Activated T-cell treated with anti-CD3 and anti-CD28 coated beads, Interleukin-2, amount 50 U/mL, for 72 hours (primary cell): ENCODE measurements around the gene HAT1. TPM values are rescaled to one million over a fixed set of nuclear protein-coding genes. Genes with fewer than 3 reads are reported as not detected.
A peak's percentile ranks its signal among the peaks of the same experiment; 100 is the strongest.
"Not testable (repeated sequence)": the region's sequence is repeated elsewhere in the genome, so short reads cannot be mapped to it uniquely, and the experiment has no call there.

ENCODE experiments used
- ATAC-seq, 2 donors: fragments of 150-1000 bp; cut with Tn5 transposase; replicated peaks in 1 of 2; 2 replicates each; pipeline ENCODE4 v1.10.0; 2021; ENCODE audit warnings: moderate library complexity in 2 of 2, mild to moderate bottlenecking in 1 of 2
- DNase-seq, 2 donors: peaks; one replicate each; pipeline ENCODE4 v3.0.0; 2021 to 2022; ENCODE audit warnings: mixed read lengths in 1 of 2
- H3K27ac Mint-ChIP-seq: one replicate; pipeline ENCODE4 v1.8.0; 2022; ENCODE audit warnings: mild to moderate bottlenecking, moderate library complexity, mixed read lengths
- H3K27me3 Mint-ChIP-seq: one replicate; pipeline ENCODE4 v1.8.0; 2022; ENCODE audit warnings: low read depth, mixed read lengths
- H3K36me3 Mint-ChIP-seq, 2 donors: one replicate each; pipeline ENCODE4 v1.8.0; 2022; ENCODE audit warnings: mixed read lengths in 2 of 2, mild to moderate bottlenecking in 1 of 2; ENCODE audit not compliant: insufficient read depth in 2 of 2
- H3K4me1 Mint-ChIP-seq: one replicate; pipeline ENCODE4 v1.8.0; 2022; ENCODE audit warnings: low read depth, mixed read lengths
- H3K4me3 Mint-ChIP-seq, 2 donors: one replicate each; pipeline ENCODE4 v1.8.0; 2022; ENCODE audit warnings: mild to moderate bottlenecking in 2 of 2, mixed read lengths in 2 of 2, moderate library complexity in 2 of 2
- H3K9me3 Mint-ChIP-seq, 2 donors: one replicate each; pipeline ENCODE4 v1.8.0; 2022; ENCODE audit warnings: mixed read lengths in 2 of 2
- total RNA-seq, 2 donors: library from RNA; stranded (reverse); gene quantifications; one replicate each; pipeline ENCODE4 v1.2.3, GENCODE V29; 2022

Gene HAT1
- total RNA-seq, 2 donors from 2014 or later, result 46.9 to 52.5 TPM

- ATAC-seq (peak; percentile 99), DNase-seq (peak; percentile 82 to 86)
- Mint-ChIP-seq H3K9me3 (no peaks in the 10 kb centered on the region), H3K36me3 (peaks cover 8 to 20% of the 10 kb centered on the region in 2 donors), H3K4me3 (peak within 1 kb of the TSS; percentile 88 to 97), H3K27ac (peak within 1 kb of the TSS; percentile 97), H3K27me3 (no peaks in the 10 kb centered on the region), H3K4me1 (peaks cover 48% of the 10 kb centered on the region)
Observed at GRCh38 chr2:171893824-171894611, 28.2 kb upstream of the HAT1 start, which contains the start of gene SLC25A12. Gene SLC25A12 (minus strand): TSS chr2:171894244. CDS start chr2:171894214, 30 bp downstream.

- Mint-ChIP-seq H3K4me1 (peaks cover 43% of the 10 kb centered on the region), H3K4me3 (peak overlapping the region; percentile 88 to 97), H3K27me3 (no peaks in the 10 kb centered on the region), H3K9me3 (no peaks in the 10 kb centered on the region), H3K36me3 (peaks cover 5 to 14% of the 10 kb centered on the region in 2 donors), H3K27ac (peak overlapping the region; percentile 47)
- no peak for DNase-seq
- no peak for ATAC-seq
Observed at GRCh38 chr2:171894612-171894947, 27.7 kb upstream of the HAT1 start.

GRCh38 chr2:171895786-171896185 is 26.5 kb upstream of the HAT1 start:
- Mint-ChIP-seq H3K4me1 (peaks cover 31% of the 10 kb centered on the region), H3K4me3 (peak overlapping the region in 1 of 2 donors; percentile 5), H3K36me3 (peaks cover 5 to 8% of the 10 kb centered on the region in 2 donors), H3K27ac (peak overlapping the region; percentile 88), H3K9me3 (no peaks in the 10 kb centered on the region), H3K27me3 (no peaks in the 10 kb centered on the region)
- ATAC-seq (no peak), DNase-seq (no peak)

- H3K27me3 Mint-ChIP-seq, ATAC-seq, H3K4me3 Mint-ChIP-seq, H3K4me1 Mint-ChIP-seq, DNase-seq, H3K36me3 Mint-ChIP-seq, H3K9me3 Mint-ChIP-seq, H3K27ac Mint-ChIP-seq: not testable (repeated sequence)
Observed at GRCh38 chr2:171899623-171900282, 22.5 kb upstream of the HAT1 start.

- Mint-ChIP-seq H3K4me1 (no peaks in the 10 kb centered on the region), H3K27ac (no peak overlapping the region), H3K4me3 (no peak overlapping the region), H3K27me3 (no peaks in the 10 kb centered on the region), H3K9me3 (no peaks in the 10 kb centered on the region), H3K36me3 (no peaks in the 10 kb centered on the region)
- no peak for ATAC-seq
- no peak for DNase-seq
Observed at GRCh38 chr2:171902840-171903420, 19.3 kb upstream of the HAT1 start.

GRCh38 chr2:171908235-171908634 is 14.0 kb upstream of the HAT1 start:
- Mint-ChIP-seq H3K4me3 (no peak overlapping the region), H3K27ac (no peak overlapping the region), H3K27me3 (no peaks in the 10 kb centered on the region), H3K9me3 (no peaks in the 10 kb centered on the region), H3K4me1 (peaks cover 12% of the 10 kb centered on the region), H3K36me3 (no peaks in the 10 kb centered on the region)
- no peak for DNase-seq
- ATAC-seq, result no peak

GRCh38 chr2:171909266-171909665 is 13.0 kb upstream of the HAT1 start:
- DNase-seq (no peak), ATAC-seq (no peak)
- H3K27me3 Mint-ChIP-seq, result no peaks in the 10 kb centered on the region
- H3K9me3 Mint-ChIP-seq, result no peaks in the 10 kb centered on the region
- peaks cover 12% of the 10 kb centered on the region for H3K4me1 Mint-ChIP-seq
- H3K4me3 Mint-ChIP-seq, result no peak overlapping the region
- no peaks in the 10 kb centered on the region for H3K36me3 Mint-ChIP-seq
- no peak overlapping the region for H3K27ac Mint-ChIP-seq

- Mint-ChIP-seq H3K36me3 (no peaks in the 10 kb centered on the region), H3K27ac (no peak overlapping the region), H3K4me1 (peaks cover 12% of the 10 kb centered on the region), H3K9me3 (no peaks in the 10 kb centered on the region), H3K4me3 (no peak overlapping the region), H3K27me3 (no peaks in the 10 kb centered on the region)
- DNase-seq (no peak), ATAC-seq (peak in 1 of 2 donors; percentile 69)
Observed at GRCh38 chr2:171910494-171910893, 11.8 kb upstream of the HAT1 start.

GRCh38 chr2:171913517-171913916 is 8.7 kb upstream of the HAT1 start:
- H3K27ac Mint-ChIP-seq, result no peak overlapping the region
- H3K4me3 Mint-ChIP-seq, result no peak overlapping the region
- H3K4me1 Mint-ChIP-seq, result peaks cover 12% of the 10 kb centered on the region
- H3K9me3 Mint-ChIP-seq, result no peaks in the 10 kb centered on the region
- H3K36me3 Mint-ChIP-seq, result no peaks in the 10 kb centered on the region
- H3K27me3 Mint-ChIP-seq, result no peaks in the 10 kb centered on the region
- no peak for DNase-seq
- no peak for ATAC-seq

GRCh38 chr2:171919453-171919852 is 2.8 kb upstream of the HAT1 start:
- H3K27me3 Mint-ChIP-seq, result no peaks in the 10 kb centered on the region
- no peak overlapping the region for H3K27ac Mint-ChIP-seq
- peaks cover 2 to 5% of the 10 kb centered on the region in 2 donors for H3K36me3 Mint-ChIP-seq
- no peak overlapping the region for H3K4me3 Mint-ChIP-seq
- DNase-seq (no peak), ATAC-seq (no peak)
- H3K4me1 Mint-ChIP-seq, result peaks cover 25% of the 10 kb centered on the region
- no peaks in the 10 kb centered on the region for H3K9me3 Mint-ChIP-seq

- peak overlapping the region; percentile 87 for H3K27ac Mint-ChIP-seq
- peaks cover 43% of the 10 kb centered on the region for H3K4me1 Mint-ChIP-seq
- peak overlapping the region; percentile 95 to 100 for H3K4me3 Mint-ChIP-seq
- DNase-seq (no peak), ATAC-seq (peak in 1 of 2 donors; percentile 29)
- no peaks in the 10 kb centered on the region for H3K27me3 Mint-ChIP-seq
- no peaks in the 10 kb centered on the region for H3K9me3 Mint-ChIP-seq
- peaks cover 2 to 15% of the 10 kb centered on the region in 2 donors for H3K36me3 Mint-ChIP-seq
Observed at GRCh38 chr2:171921970-171922229, 361 bp upstream of the HAT1 start.

- DNase-seq, result no peak
- peak overlapping the region; percentile 95 to 100 for H3K4me3 Mint-ChIP-seq
- H3K36me3 Mint-ChIP-seq, result peaks cover 2 to 22% of the 10 kb centered on the region in 2 donors
- H3K27me3 Mint-ChIP-seq, result no peaks in the 10 kb centered on the region
- peak overlapping the region; percentile 99 for H3K27ac Mint-ChIP-seq
- ATAC-seq, result no peak
- no peaks in the 10 kb centered on the region for H3K9me3 Mint-ChIP-seq
- H3K4me1 Mint-ChIP-seq, result peaks cover 48% of the 10 kb centered on the region
Observed at GRCh38 chr2:171923206-171923605, 945 bp downstream of the HAT1 start.

GRCh38 chr2:171924170-171924942 is 2.1 kb downstream of the HAT1 start:
- peak overlapping the region; percentile 99 for H3K27ac Mint-ChIP-seq

More at GRCh38 chr2:171924170-171924942, 2.1 kb downstream of the HAT1 start:
- Mint-ChIP-seq H3K4me1 (peaks cover 60% of the 10 kb centered on the region), H3K27me3 (no peaks in the 10 kb centered on the region), H3K36me3 (peaks cover 2 to 28% of the 10 kb centered on the region in 2 donors), H3K9me3 (no peaks in the 10 kb centered on the region), H3K4me3 (peak overlapping the region; percentile 95 to 100)
- ATAC-seq (no peak), DNase-seq (no peak)
